ENCODE data around the gene PSMD5.

The PSMD5 gene

DNA sequence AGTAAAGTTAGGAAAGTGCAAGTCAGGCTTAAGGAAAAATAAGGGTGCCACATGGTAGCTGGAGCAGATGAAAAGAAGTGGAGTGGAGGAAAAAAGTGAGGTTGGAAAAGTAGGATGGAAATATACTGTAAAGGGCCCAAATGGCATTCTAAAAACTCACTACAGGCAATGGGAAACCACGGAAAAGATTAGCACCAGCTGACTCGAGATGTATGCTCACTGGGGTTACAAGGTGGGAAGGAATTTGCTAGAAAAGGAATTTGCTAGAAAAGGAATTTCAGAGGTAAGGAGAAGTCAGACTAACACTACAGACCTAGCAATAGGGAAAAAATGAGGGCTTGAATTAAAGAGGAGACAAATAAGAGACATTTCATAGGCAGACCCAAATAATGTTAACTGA, 3.6 kb downstream of the PSMD5 start:
- H3K27ac ChIP-seq (ENCODE audit: poor library complexity, severe bottlenecking), result no peak overlapping the region

DNA sequence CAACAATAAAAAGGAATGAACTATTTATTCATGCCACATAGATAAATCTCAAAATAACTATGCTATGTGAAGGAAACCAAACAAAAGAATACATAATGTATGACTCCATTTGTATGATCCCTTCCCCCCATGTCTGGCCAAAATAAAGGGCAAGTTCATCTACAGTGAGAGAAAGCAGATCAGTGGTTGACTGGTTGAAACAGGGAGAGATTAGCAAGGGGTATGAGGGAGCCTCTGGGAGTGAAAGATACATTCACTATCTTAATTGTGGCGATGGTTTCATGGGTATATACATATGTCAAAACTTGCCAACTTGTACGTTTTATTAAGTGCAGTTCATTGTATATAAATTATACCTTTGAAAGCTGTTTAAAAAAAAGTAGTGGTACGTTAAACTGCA, 4.8 kb downstream of the PSMD5 start:
- ATAC-seq (ENCODE audit: low read depth) (no peak), DNase-seq (ENCODE audit: low spot score) (no peak)
- Histone ChIP-seq H3K4me1 (ENCODE audit: insufficient read depth, poor library complexity, severe bottlenecking) (no peaks in the 10 kb centered on the region), H3K9me3 (ENCODE audit: severe bottlenecking) (no peaks in the 10 kb centered on the region), H3K27ac (ENCODE audit: poor library complexity, severe bottlenecking) (no peak overlapping the region), H3K36me3 (ENCODE audit: low read depth) (peaks cover 40% of the 10 kb centered on the region), H3K27me3 (ENCODE audit: insufficient read depth, poor library complexity, severe bottlenecking) (no peaks in the 10 kb centered on the region), H3K4me3 (ENCODE audit: severe bottlenecking) (no peak overlapping the region)
- TF ChIP-seq, protein P1, sequence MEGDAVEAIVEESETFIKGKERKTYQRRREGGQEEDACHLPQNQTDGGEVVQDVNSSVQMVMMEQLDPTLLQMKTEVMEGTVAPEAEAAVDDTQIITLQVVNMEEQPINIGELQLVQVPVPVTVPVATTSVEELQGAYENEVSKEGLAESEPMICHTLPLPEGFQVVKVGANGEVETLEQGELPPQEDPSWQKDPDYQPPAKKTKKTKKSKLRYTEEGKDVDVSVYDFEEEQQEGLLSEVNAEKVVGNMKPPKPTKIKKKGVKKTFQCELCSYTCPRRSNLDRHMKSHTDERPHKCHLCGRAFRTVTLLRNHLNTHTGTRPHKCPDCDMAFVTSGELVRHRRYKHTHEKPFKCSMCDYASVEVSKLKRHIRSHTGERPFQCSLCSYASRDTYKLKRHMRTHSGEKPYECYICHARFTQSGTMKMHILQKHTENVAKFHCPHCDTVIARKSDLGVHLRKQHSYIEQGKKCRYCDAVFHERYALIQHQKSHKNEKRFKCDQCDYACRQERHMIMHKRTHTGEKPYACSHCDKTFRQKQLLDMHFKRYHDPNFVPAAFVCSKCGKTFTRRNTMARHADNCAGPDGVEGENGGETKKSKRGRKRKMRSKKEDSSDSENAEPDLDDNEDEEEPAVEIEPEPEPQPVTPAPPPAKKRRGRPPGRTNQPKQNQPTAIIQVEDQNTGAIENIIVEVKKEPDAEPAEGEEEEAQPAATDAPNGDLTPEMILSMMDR (IDR thresholded peaks at IDR 0.05; ENCODE audit: poor library complexity, severe bottlenecking), result no peak

More for the DNA sequence above, 3.6 kb downstream of the PSMD5 start:
- TF ChIP-seq, protein P1 (IDR thresholded peaks at IDR 0.05; ENCODE audit: poor library complexity, severe bottlenecking), result no peak
- DNase-seq (ENCODE audit: low spot score), result no peak
- no peak overlapping the region for H3K4me3 ChIP-seq (ENCODE audit: severe bottlenecking)
- ATAC-seq (ENCODE audit: low read depth), result no peak
- no peaks in the 10 kb centered on the region for H3K9me3 ChIP-seq (ENCODE audit: severe bottlenecking)
- H3K27me3 ChIP-seq (ENCODE audit: insufficient read depth, poor library complexity, severe bottlenecking), result no peaks in the 10 kb centered on the region
- H3K36me3 ChIP-seq (ENCODE audit: low read depth), result peaks cover 36% of the 10 kb centered on the region
- peaks cover 3% of the 10 kb centered on the region for H3K4me1 ChIP-seq (ENCODE audit: insufficient read depth, poor library complexity, severe bottlenecking)

DNA sequence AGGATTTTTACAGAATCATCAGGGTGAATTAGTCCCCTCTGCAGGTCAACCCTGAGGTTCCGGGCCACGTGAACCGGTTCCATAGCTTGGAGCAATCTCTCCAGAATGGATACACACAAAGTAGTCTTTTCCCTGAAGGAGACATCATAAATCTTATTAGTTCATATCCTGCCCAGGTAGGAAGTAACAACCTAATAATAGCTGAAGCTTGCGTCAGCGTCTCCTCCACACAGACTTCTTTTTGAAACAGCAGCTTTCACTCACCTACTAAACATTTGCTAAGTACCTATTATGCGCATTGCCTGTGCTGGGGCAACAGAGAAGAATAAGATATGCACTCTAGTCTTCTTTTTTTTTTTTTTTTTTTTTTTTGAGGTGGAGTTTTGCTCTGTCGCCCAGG, 9.4 kb downstream of the PSMD5 start:
- no peaks in the 10 kb centered on the region for H3K9me3 ChIP-seq (ENCODE audit: severe bottlenecking)
- H3K36me3 ChIP-seq (ENCODE audit: low read depth), result peaks cover 63% of the 10 kb centered on the region
- H3K27me3 ChIP-seq (ENCODE audit: insufficient read depth, poor library complexity, severe bottlenecking), result no peaks in the 10 kb centered on the region
- DNase-seq (ENCODE audit: low spot score), result no peak
- H3K27ac ChIP-seq (ENCODE audit: poor library complexity, severe bottlenecking), result no peak overlapping the region
- no peak for ATAC-seq (ENCODE audit: low read depth)
- no peaks in the 10 kb centered on the region for H3K4me1 ChIP-seq (ENCODE audit: insufficient read depth, poor library complexity, severe bottlenecking)
- TF ChIP-seq, protein P1 (IDR thresholded peaks at IDR 0.05; ENCODE audit: poor library complexity, severe bottlenecking), result no peak
- no peak overlapping the region for H3K4me3 ChIP-seq (ENCODE audit: severe bottlenecking)

DNA sequence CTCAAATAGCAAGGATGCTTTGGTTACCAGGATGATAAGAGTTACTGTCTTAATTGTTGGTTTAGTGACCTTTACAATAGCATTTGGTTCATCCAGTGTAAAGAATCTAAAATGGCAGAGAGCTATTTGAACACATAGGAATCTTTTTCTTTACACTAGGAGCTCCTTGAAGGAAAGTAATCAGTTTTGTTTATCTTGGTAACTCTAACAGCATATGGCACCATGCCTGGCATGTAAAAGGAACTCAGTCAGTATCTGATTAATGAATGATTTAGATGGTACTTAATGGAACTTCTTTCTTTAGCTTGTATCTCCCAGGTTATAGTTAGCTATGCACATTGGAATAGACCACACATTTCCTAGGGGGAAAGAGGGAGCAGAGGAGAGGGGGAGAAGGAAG, 9.9 kb downstream of the PSMD5 start:
- TF ChIP-seq, protein P1 (IDR thresholded peaks at IDR 0.05; ENCODE audit: poor library complexity, severe bottlenecking), result no peak
- no peaks in the 10 kb centered on the region for H3K27me3 ChIP-seq (ENCODE audit: insufficient read depth, poor library complexity, severe bottlenecking)
- H3K9me3 ChIP-seq (ENCODE audit: severe bottlenecking), result no peaks in the 10 kb centered on the region
- peaks cover 63% of the 10 kb centered on the region for H3K36me3 ChIP-seq (ENCODE audit: low read depth)
- no peak for ATAC-seq (ENCODE audit: low read depth)
- DNase-seq (ENCODE audit: low spot score), result no peak
- H3K27ac ChIP-seq (ENCODE audit: poor library complexity, severe bottlenecking), result no peak overlapping the region
- H3K4me3 ChIP-seq (ENCODE audit: severe bottlenecking), result no peak overlapping the region
- no peaks in the 10 kb centered on the region for H3K4me1 ChIP-seq (ENCODE audit: insufficient read depth, poor library complexity, severe bottlenecking)

DNA sequence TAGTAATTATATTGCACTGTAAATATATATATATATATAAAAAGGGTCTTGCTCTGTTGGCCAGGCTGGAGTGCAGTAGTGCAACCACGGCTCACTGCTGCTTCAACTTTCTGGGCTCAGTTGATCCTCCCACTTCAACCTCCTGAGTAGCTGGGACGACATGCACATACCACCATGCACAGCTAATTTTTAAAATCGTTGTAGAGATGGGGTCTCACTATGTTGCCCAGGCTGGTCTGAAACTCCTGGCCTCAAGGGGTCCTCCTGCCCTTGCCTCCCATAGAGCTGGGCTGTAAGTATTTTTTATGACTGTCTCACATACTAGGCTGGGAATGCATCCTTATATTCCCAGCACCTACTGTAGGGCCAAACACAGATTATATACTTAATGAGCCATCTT, 11.9 kb downstream of the PSMD5 start:
- Histone ChIP-seq H3K4me1 (ENCODE audit: insufficient read depth, poor library complexity, severe bottlenecking) (no peaks in the 10 kb centered on the region), H3K27ac (ENCODE audit: poor library complexity, severe bottlenecking) (no peak overlapping the region), H3K9me3 (ENCODE audit: severe bottlenecking) (no peaks in the 10 kb centered on the region), H3K27me3 (ENCODE audit: insufficient read depth, poor library complexity, severe bottlenecking) (no peaks in the 10 kb centered on the region), H3K4me3 (ENCODE audit: severe bottlenecking) (no peak overlapping the region), H3K36me3 (ENCODE audit: low read depth) (peaks cover 78% of the 10 kb centered on the region)
- TF ChIP-seq, protein P1 (IDR thresholded peaks at IDR 0.05; ENCODE audit: poor library complexity, severe bottlenecking), result no peak
- ATAC-seq (ENCODE audit: low read depth) (no peak), DNase-seq (ENCODE audit: low spot score) (no peak)

Measured in RWPE2 (cell line).